ENCODE measurements around the gene FOXC2. TPM values are rescaled to one million over a fixed set of nuclear protein-coding genes. Genes with fewer than 3 reads are reported as not detected.

The FOXC2 gene
- total and polyA plus RNA-seq, 10 of the 15 experiments (the other 5 are each of a cell fraction or from before 2014, with no cell fraction given), result not detected

GRCh38 chr16:86554599-86554916 lies 12.1 kb upstream of the FOXC2 start:
- under 1% methylated on average over 10 of the region's 10 CpGs for WGBS (ENCODE audit: insufficient coverage, insufficient replicate concordance, low lambda C conversion rate, missing lambda C conversion rate)
- Histone ChIP-seq H3K4me1 (ENCODE audit: control insufficient read depth, insufficient read depth, low read length) (no peaks in the 10 kb centered on the region; the same call in 1 of the 2 replicates), H3K27me3 (replicated peaks in 1 of 2; ENCODE audit: control insufficient read depth in 2 of 2, insufficient read depth in 2 of 2, low read length in 1 of 2) (no peaks in the 10 kb centered on the region), H3K4me2 (ENCODE audit: control insufficient read depth, insufficient read depth) (peak overlapping the region; percentile 70), H3K79me2 (ENCODE audit: control insufficient read depth, insufficient read depth, low read length) (peaks cover 10% of the 10 kb centered on the region), H3K4me3 (peak overlapping the region; percentile 92), H4K20me1 (ENCODE audit: control insufficient read depth, insufficient read depth) (no peaks in the 10 kb centered on the region), H3K36me3 (ENCODE audit: control insufficient read depth in 2 of 2, insufficient read depth in 2 of 2, low read length in 1 of 2) (peaks cover 0 to 8% of the 10 kb centered on the region in 2 experiments; a peak in 2 of 4 replicates), H2AFZ (ENCODE audit: control insufficient read depth, low read depth, low read length) (peak overlapping the region; percentile 68), H3K27ac (ENCODE audit: control insufficient read depth, insufficient read depth) (peak overlapping the region; percentile 81), H3K9me3 (replicated peaks; ENCODE audit: control insufficient read depth, insufficient read depth, low read length) (no peaks in the 10 kb centered on the region; the same call in 2 of the 3 replicates), H3K9ac (ENCODE audit: control insufficient read depth, insufficient read depth, low read length) (peak overlapping the region; percentile 93)
- TSS peak; percentile 78 for BruUV-seq (replicated peaks)
- DNase-seq (ENCODE audit: low read depth, low spot score) (no peak), ATAC-seq (peak; percentile 9), FAIRE-seq (no peak)
- intact Hi-C loops (cut with micrococcal nuclease; ENCODE audit: unreplicated experiment) (no loop called here), in situ Hi-C loops (cut with MboI) (loop anchor here (10.0 kb wide), 1 partner anchor 840 kb away; the partner anchor contains the start of gene MAP1LC3B)
- ChIA-PET RAD21 (ENCODE audit: unreplicated experiment) (no interaction called here), SMC1A (ENCODE audit: uncharacterized antibody, unreplicated experiment) (interaction anchor here (0.6 to 0.8 kb wide), 2 partner anchors 10 to 674 kb away, joined by 3 read pairs; no protein-coding TSS in a partner anchor), POLR2A (no interaction called here), CTCF (interaction anchor here (1.2 to 1.5 kb wide), 2 partner anchors 11 to 508 kb away, joined by 3 read pairs; no protein-coding TSS in a partner anchor)
- TF ChIP-seq MXI1 (IDR thresholded peaks at IDR 0.05; ENCODE audit: low read depth, low read length), result peak; percentile 25; the same call in 1 of the 2 replicates
- no peak for TF ChIP-seq CREM (IDR thresholded peaks at IDR 0.05; ENCODE audit: low read depth)

DNA sequence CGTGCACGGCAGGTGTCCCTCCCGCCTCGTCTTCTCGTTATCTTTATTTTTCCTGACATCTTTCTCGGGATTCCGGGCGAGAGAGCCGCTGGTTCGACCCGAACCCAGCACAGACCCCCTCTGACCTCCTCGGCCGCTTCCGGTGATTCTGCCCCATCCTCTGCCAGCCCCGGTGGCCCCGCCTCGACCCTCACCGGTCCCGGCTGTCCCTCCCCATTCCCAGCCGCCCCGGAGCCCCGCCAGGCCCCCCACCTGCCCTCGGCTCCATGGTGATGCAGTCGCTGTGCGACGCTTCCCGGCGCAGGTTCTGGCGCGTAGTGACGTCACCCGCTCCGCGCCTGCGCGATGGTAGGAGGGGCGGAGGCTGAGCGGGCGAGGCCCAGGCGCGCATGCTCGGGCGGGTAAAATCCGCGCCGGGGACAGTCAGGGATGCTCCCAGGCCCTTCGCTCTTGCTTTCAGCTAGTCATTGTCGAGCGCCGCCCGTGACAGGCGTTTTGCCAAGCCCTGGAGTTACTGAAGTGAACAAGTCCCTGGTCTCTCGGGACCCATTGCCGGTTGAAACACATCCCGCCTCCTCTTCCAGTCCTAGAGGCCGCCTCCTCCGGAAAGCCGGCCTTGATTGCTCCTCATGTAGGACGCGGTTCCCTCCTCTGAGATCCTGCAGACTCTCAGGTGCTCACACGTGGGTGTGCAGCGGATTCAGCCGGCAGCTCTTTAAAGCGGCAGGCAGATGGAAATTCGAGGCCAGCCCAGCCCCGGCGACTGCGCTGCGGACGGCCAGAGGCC lies 11.5 kb upstream of the FOXC2 start, which contains the start of gene MTHFSD:
MTHFSD (minus strand) TSS at position 319 of the 787 bp plus-strand sequence; CDS start at position 268, 51 bp downstream.
- peak; percentile 74 for DNase-seq (ENCODE audit: low read depth, low spot score)
- H3K9ac ChIP-seq (ENCODE audit: control insufficient read depth, insufficient read depth, low read length), result peak within 1 kb of the TSS; percentile 93
- H3K36me3 ChIP-seq (ENCODE audit: control insufficient read depth in 2 of 2, insufficient read depth in 2 of 2, low read length in 1 of 2), result peaks cover 0 to 6% of the 10 kb centered on the region in 2 experiments; a peak in 1 of 4 replicates
- intact Hi-C loops (cut with micrococcal nuclease; ENCODE audit: unreplicated experiment), result no loop called here
- peaks cover 10% of the 10 kb centered on the region for H3K79me2 ChIP-seq (ENCODE audit: control insufficient read depth, insufficient read depth, low read length)
- H3K9me3 ChIP-seq (replicated peaks; ENCODE audit: control insufficient read depth, insufficient read depth, low read length), result no peaks in the 10 kb centered on the region; the same call in 2 of the 3 replicates
- H3K4me1 ChIP-seq (ENCODE audit: control insufficient read depth, insufficient read depth, low read length), result no peaks in the 10 kb centered on the region; the same call in 1 of the 2 replicates
- H3K4me3 ChIP-seq, result peak within 1 kb of the TSS; percentile 92
- BruUV-seq (replicated peaks), result TSS peak; percentile 98
- in situ Hi-C loops (cut with MboI), result loop anchor here (10.0 kb wide), 1 partner anchor 840 kb away; the partner anchor contains the start of gene MAP1LC3B
- SMC1A ChIA-PET (ENCODE audit: uncharacterized antibody, unreplicated experiment), result interaction anchor here (0.8 kb wide), 1 partner anchor 9 kb away, joined by 3 read pairs; no protein-coding TSS in a partner anchor
- H3K27ac ChIP-seq (ENCODE audit: control insufficient read depth, insufficient read depth), result peak within 1 kb of the TSS; percentile 81
- ATAC-seq, result peak; percentile 98
- FAIRE-seq, result peak; percentile 89
- no peaks in the 10 kb centered on the region for H3K27me3 ChIP-seq (replicated peaks in 1 of 2; ENCODE audit: control insufficient read depth in 2 of 2, insufficient read depth in 2 of 2, low read length in 1 of 2)
- peak within 1 kb of the TSS; percentile 95 for H2AFZ ChIP-seq (ENCODE audit: control insufficient read depth, low read depth, low read length)
- RAD21 ChIA-PET (ENCODE audit: unreplicated experiment), result interaction anchor here (0.6 kb wide), 1 partner anchor 1215 kb away, joined by 4 read pairs; no protein-coding TSS in a partner anchor
- CTCF ChIA-PET, result interaction anchor here (1.5 to 1.7 kb wide), 2 partner anchors 9 to 507 kb away, joined by 3 to 6 read pairs; no protein-coding TSS in a partner anchor
- no peaks in the 10 kb centered on the region for H4K20me1 ChIP-seq (ENCODE audit: control insufficient read depth, insufficient read depth)
- peak within 1 kb of the TSS; percentile 99 for H3K4me2 ChIP-seq (ENCODE audit: control insufficient read depth, insufficient read depth)
- 8% methylated on average over 65 of the region's 70 CpGs for WGBS (ENCODE audit: insufficient coverage, insufficient replicate concordance, low lambda C conversion rate, missing lambda C conversion rate)
- POLR2A ChIA-PET, result interaction anchor here (0.9 kb wide), 1 partner anchor 210 kb away, joined by 3 read pairs; no protein-coding TSS in a partner anchor
- TF ChIP-seq JUND (IDR thresholded peaks at IDR 0.05; ENCODE audit: low read depth, low read length) (0 out of 2 replicates have a peak, but pooled peaks have one; percentile 62), E4F1 (IDR thresholded peaks at IDR 0.05; ENCODE audit: borderline replicate concordance, partially characterized antibody) (no peak), RB1 (IDR thresholded peaks at IDR 0.05; ENCODE audit: borderline replicate concordance) (peak; percentile 63; the same call in 1 of the 2 replicates)
- TF ChIP-seq, protein P1, sequence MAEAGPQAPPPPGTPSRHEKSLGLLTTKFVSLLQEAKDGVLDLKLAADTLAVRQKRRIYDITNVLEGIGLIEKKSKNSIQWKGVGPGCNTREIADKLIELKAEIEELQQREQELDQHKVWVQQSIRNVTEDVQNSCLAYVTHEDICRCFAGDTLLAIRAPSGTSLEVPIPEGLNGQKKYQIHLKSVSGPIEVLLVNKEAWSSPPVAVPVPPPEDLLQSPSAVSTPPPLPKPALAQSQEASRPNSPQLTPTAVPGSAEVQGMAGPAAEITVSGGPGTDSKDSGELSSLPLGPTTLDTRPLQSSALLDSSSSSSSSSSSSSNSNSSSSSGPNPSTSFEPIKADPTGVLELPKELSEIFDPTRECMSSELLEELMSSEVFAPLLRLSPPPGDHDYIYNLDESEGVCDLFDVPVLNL (IDR thresholded peaks at IDR 0.05; ENCODE audit: low read depth, low read length), result no peak
